Progenitor cell of endocrine pancreas (in vitro differentiated cells): ENCODE measurements around the gene CPZ. TPM values are rescaled to one million over a fixed set of nuclear protein-coding genes. Genes with fewer than 3 reads are reported as not detected.

ENCODE experiments used
- DNase-seq: peaks from one replicate; pipeline ENCODE4 v3.0.0; 2021; ENCODE audit warnings: low spot score; ENCODE audit not compliant: unreplicated experiment
- H3K27ac Mint-ChIP-seq: 2 replicates; pipeline ENCODE4 v1.8.0; 2021; ENCODE audit warnings: mild to moderate bottlenecking, moderate library complexity, mixed read lengths
- H3K27me3 Mint-ChIP-seq: 2 replicates; pipeline ENCODE4 v1.8.0; 2021; ENCODE audit warnings: mixed read lengths
- H3K36me3 Mint-ChIP-seq: 2 replicates; pipeline ENCODE4 v1.8.0; 2022; ENCODE audit warnings: mixed read lengths; ENCODE audit not compliant: insufficient read depth
- H3K4me1 Mint-ChIP-seq: 2 replicates; pipeline ENCODE4 v1.8.0; 2021; ENCODE audit warnings: low read depth, mixed read lengths
- H3K4me3 Mint-ChIP-seq: 2 replicates; pipeline ENCODE4 v1.8.0; 2021; ENCODE audit warnings: low read depth, mild to moderate bottlenecking, moderate library complexity, mixed read lengths
- H3K9me3 Mint-ChIP-seq: 2 replicates; pipeline ENCODE4 v1.8.0; 2021; ENCODE audit warnings: low read depth, mixed read lengths
- total RNA-seq: library from RNA; stranded (reverse); gene quantifications from 2 replicates; pipeline ENCODE4 v1.2.1, GENCODE V29; 2021
- TF ChIP-seq, protein P1 (sequence below): fragments of 200-600 bp; sonication (generic); IDR thresholded peaks from one replicate; pipeline ENCODE4 v1.5.0; 2021; ENCODE audit warnings: antibody characterized with exemption, mild to moderate bottlenecking; ENCODE audit not compliant: unreplicated experiment

Gene CPZ
- total RNA-seq, 1 donor from 2014 or later: 0.19 TPM

DNA sequence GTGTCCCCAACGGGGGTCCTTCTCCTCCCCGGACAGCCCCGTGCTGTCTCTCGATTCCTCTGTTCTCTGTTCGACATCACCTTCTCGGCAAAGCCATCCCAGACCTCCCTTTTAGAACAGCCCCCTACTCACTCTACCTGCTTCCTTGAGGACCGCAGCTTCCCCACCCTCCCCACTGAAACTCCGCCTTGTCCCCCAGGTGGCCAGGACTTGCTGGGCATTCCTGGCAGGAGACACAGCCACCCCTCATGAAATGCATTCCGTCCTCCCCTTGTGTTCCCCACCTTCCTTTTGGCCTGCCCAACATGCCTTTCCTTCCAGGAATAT, 47.2 kb upstream of the CPZ start:
- Mint-ChIP-seq H3K27ac (no peak overlapping the region), H3K9me3 (no peaks in the 10 kb centered on the region), H3K4me1 (peaks cover 2% of the 10 kb centered on the region), H3K27me3 (peaks cover 3% of the 10 kb centered on the region), H3K4me3 (no peak overlapping the region), H3K36me3 (no peaks in the 10 kb centered on the region)
- no peak for DNase-seq
- TF ChIP-seq, protein P1, sequence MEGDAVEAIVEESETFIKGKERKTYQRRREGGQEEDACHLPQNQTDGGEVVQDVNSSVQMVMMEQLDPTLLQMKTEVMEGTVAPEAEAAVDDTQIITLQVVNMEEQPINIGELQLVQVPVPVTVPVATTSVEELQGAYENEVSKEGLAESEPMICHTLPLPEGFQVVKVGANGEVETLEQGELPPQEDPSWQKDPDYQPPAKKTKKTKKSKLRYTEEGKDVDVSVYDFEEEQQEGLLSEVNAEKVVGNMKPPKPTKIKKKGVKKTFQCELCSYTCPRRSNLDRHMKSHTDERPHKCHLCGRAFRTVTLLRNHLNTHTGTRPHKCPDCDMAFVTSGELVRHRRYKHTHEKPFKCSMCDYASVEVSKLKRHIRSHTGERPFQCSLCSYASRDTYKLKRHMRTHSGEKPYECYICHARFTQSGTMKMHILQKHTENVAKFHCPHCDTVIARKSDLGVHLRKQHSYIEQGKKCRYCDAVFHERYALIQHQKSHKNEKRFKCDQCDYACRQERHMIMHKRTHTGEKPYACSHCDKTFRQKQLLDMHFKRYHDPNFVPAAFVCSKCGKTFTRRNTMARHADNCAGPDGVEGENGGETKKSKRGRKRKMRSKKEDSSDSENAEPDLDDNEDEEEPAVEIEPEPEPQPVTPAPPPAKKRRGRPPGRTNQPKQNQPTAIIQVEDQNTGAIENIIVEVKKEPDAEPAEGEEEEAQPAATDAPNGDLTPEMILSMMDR: no peak

DNA sequence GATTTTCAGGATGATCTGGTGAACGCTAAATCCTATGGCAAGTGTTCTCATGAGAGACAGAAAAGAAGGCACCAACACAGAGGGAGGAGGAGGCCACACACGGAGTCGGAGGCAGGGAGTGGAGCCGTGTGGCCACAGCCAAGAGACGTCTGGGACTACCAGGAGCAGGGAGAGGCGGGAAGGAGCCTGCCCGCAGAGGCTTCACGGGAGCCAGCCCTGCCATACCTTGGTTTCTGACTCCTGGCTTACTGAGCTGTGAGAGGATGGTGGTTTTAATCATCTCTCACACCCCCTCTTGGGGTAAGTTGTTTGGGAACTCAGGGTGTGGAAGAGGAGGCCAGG, 45.8 kb upstream of the CPZ start:
- no peak overlapping the region for H3K4me3 Mint-ChIP-seq
- H3K4me1 Mint-ChIP-seq: peaks cover 2% of the 10 kb centered on the region
- DNase-seq: no peak
- no peaks in the 10 kb centered on the region for H3K9me3 Mint-ChIP-seq
- H3K27ac Mint-ChIP-seq: no peak overlapping the region
- TF ChIP-seq, protein P1: no peak
- H3K36me3 Mint-ChIP-seq: no peaks in the 10 kb centered on the region
- H3K27me3 Mint-ChIP-seq: peaks cover 3% of the 10 kb centered on the region

DNA sequence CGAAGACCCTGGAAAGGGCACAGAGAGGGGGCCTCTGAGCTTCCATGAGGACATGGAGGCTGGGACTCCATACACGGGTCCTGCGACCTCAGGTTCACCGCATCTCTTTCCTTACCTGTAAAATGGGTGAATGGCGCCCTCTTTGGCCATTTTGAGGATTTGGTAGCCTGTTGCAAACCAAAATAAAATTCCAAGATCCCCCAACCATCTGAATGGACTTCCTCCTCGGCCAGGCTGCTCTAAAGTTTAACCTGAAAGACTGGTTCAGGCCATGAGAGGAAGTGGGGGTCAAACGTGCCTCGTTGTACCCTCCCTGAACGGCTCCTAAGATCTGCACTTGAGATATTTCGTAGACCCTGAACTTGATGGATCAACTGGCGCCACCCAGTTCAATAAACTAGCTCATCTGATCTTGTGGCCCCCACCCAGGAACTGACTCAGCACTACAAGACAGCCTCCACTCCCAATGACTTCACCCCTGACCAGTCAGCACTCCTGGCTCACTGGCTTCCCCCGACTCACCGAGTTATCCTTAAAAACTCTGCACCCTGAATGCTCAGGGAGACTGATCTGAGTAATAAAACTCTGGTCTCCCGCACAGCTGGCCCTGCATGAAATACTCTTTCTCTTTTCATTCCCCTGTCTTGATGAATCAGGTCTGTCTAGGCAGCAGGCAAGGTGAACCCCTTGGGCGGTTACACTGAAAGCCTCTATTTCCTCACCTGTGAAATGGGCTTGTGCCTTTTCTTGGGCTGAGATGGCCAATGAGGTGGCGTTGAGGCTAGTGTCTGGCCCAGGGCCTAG, 45.3 kb upstream of the CPZ start:
- Mint-ChIP-seq H3K4me1 (peaks cover 2% of the 10 kb centered on the region), H3K36me3 (no peaks in the 10 kb centered on the region), H3K27ac (no peak overlapping the region), H3K27me3 (peaks cover 4% of the 10 kb centered on the region), H3K4me3 (no peak overlapping the region), H3K9me3 (no peaks in the 10 kb centered on the region)
- no peak for DNase-seq
- TF ChIP-seq, protein P1: peak; percentile 57

DNA sequence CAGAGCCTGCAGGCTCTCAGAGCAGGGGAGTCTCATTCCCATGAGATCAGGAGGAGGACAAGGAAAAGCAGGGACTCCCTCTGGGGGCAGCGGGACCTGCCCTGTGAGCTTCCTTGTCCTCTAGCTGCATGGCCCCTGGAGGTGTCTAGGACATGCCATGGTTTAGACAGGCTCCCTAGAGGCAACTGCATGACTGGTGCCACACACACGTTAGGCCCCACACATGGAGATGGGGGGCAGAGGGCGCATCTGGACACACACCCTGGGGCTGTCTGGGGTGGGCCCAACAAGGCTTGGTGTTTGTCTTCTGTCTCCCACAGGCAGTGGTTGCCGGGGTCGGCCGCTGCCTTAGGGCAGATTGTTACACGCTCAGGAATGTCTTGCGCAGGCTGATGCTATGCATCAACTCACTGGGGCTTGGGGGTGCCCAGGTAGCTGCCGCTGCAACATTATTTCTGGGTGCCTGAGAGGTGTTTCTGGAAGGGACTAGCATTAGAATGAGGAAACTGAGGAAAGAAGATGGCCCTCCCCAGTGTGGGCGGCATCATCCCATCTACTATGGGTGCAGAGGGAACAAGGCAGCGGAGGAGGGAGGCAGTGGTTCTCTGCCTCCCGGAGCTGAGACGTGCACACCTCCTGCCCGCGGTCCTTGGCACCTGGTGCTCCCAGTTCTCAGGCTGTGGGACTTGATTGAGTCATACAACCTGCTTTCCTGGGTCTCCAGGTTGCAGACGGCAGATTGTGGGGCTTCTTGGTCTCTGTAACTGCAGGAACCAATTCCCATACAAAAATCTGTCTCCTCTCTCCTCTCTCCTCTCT, 44.4 kb upstream of the CPZ start:
- Mint-ChIP-seq H3K27me3 (peaks cover 8% of the 10 kb centered on the region), H3K4me3 (no peak overlapping the region), H3K9me3 (no peaks in the 10 kb centered on the region), H3K36me3 (no peaks in the 10 kb centered on the region), H3K4me1 (peaks cover 2% of the 10 kb centered on the region), H3K27ac (no peak overlapping the region)
- TF ChIP-seq, protein P1: no peak
- DNase-seq: no peak

DNA sequence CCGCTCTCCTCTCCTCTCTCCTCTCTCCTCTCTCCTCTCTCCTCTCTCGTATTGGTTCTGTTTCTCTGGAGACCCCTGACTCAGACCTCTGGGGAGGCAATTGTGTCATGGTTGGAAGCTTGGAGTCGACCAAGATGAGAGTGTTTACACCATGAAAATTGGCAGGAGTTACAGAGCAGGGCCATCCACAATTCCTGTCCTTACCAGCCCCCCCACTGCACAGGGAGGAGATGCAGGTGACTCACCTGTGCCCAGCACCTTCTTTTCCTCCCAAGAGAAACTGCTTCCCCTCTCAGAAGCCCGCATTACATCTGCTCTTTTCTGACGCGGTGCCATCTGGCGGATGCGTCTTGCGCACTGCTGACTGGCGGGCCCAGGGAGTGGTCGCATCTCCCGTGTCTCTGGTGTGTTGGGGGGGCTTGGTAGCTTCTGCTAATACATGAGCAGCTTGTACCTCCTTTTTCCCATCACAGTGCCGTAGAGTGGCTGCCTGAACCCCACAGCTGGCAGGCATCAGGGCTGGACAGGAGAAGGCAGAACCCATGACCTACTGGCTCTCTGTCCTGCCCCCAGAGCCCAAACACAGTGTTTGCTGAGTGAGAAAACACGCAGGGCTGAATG, 43.7 kb upstream of the CPZ start:
- Mint-ChIP-seq H3K36me3 (no peaks in the 10 kb centered on the region), H3K4me1 (peaks cover 2% of the 10 kb centered on the region), H3K27ac (no peak overlapping the region), H3K4me3 (no peak overlapping the region), H3K27me3 (peaks cover 8% of the 10 kb centered on the region), H3K9me3 (no peaks in the 10 kb centered on the region)
- TF ChIP-seq, protein P1: no peak
- DNase-seq: no peak
